OCI-LY7 (cell line): ENCODE results near the gene SUMF1.

Source experiments
- EZH2phosphoT487 ChIP-seq: fragments of 200-600 bp; sonication (generic); IDR thresholded peaks from 2 replicates; pipeline ENCODE4 v1.6.1; 2018; ENCODE audit warnings: low read depth, borderline replicate concordance, mild to moderate bottlenecking, mixed run types, antibody characterized with exemption, low read length, moderate library complexity, mixed read lengths
- TF ChIP-seq, protein P1 (sequence below): fragments of 200-600 bp; sonication (generic); conservative IDR thresholded peaks from 2 replicates; pipeline ENCODE4 v1.5.1; 2014; ENCODE audit warnings: mild to moderate bottlenecking, antibody characterized with exemption, low read length, moderate library complexity, mixed read lengths

GRCh38 chr3:4394048-4394447, 73.0 kb downstream of the SUMF1 start:
- TF ChIP-seq, protein P1, sequence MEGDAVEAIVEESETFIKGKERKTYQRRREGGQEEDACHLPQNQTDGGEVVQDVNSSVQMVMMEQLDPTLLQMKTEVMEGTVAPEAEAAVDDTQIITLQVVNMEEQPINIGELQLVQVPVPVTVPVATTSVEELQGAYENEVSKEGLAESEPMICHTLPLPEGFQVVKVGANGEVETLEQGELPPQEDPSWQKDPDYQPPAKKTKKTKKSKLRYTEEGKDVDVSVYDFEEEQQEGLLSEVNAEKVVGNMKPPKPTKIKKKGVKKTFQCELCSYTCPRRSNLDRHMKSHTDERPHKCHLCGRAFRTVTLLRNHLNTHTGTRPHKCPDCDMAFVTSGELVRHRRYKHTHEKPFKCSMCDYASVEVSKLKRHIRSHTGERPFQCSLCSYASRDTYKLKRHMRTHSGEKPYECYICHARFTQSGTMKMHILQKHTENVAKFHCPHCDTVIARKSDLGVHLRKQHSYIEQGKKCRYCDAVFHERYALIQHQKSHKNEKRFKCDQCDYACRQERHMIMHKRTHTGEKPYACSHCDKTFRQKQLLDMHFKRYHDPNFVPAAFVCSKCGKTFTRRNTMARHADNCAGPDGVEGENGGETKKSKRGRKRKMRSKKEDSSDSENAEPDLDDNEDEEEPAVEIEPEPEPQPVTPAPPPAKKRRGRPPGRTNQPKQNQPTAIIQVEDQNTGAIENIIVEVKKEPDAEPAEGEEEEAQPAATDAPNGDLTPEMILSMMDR = no peak
- TF ChIP-seq EZH2phosphoT487 = no peak
